Progenitor cell of endocrine pancreas (in vitro differentiated cells): Measurements from ENCODE around the gene STIM2. TPM values are rescaled to one million over a fixed set of nuclear protein-coding genes. Genes with fewer than 3 reads are reported as not detected.

ENCODE experiments used
- DNase-seq: peaks from one replicate; pipeline ENCODE4 v3.0.0; 2021; ENCODE audit warnings: low spot score; ENCODE audit not compliant: unreplicated experiment
- H3K27ac Mint-ChIP-seq: 2 replicates; pipeline ENCODE4 v1.8.0; 2021; ENCODE audit warnings: mild to moderate bottlenecking, moderate library complexity, mixed read lengths
- H3K27me3 Mint-ChIP-seq: 2 replicates; pipeline ENCODE4 v1.8.0; 2021; ENCODE audit warnings: mixed read lengths
- H3K36me3 Mint-ChIP-seq: 2 replicates; pipeline ENCODE4 v1.8.0; 2022; ENCODE audit warnings: mixed read lengths; ENCODE audit not compliant: insufficient read depth
- H3K4me1 Mint-ChIP-seq: 2 replicates; pipeline ENCODE4 v1.8.0; 2021; ENCODE audit warnings: low read depth, mixed read lengths
- H3K4me3 Mint-ChIP-seq: 2 replicates; pipeline ENCODE4 v1.8.0; 2021; ENCODE audit warnings: low read depth, mild to moderate bottlenecking, moderate library complexity, mixed read lengths
- H3K9me3 Mint-ChIP-seq: 2 replicates; pipeline ENCODE4 v1.8.0; 2021; ENCODE audit warnings: low read depth, mixed read lengths
- total RNA-seq: library from RNA; stranded (reverse); gene quantifications from 2 replicates; pipeline ENCODE4 v1.2.1, GENCODE V29; 2021
- TF ChIP-seq, protein P1 (sequence below): fragments of 200-600 bp; sonication (generic); IDR thresholded peaks from one replicate; pipeline ENCODE4 v1.5.0; 2021; ENCODE audit warnings: antibody characterized with exemption, mild to moderate bottlenecking; ENCODE audit not compliant: unreplicated experiment

Gene STIM2
- total RNA-seq, 1 donor from 2014 or later, result 48.7 TPM

DNA sequence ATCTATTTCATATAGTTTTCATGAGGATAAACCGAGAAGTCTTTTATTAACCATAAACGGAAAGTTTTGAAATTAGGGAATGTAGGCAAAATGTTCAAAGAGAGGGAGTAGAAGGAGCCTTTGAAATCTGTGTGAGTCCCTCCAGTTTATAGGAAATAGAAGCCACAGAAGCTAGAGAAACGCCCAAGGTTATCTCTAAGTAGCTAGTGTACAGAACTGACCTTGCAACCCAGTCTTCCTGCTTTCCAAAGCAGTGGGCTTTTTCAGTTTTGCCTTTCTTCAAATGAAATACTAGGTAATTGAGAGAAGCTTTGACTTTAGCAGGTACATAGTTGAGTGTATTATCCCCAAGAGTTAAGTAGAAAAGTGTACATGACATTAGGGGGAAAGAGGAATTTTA, 39.4 kb downstream of the STIM2 start:
- H3K27ac Mint-ChIP-seq, result no peak overlapping the region
- peaks cover 7% of the 10 kb centered on the region for H3K4me1 Mint-ChIP-seq
- H3K4me3 Mint-ChIP-seq, result no peak overlapping the region
- no peaks in the 10 kb centered on the region for H3K9me3 Mint-ChIP-seq
- DNase-seq, result no peak
- H3K27me3 Mint-ChIP-seq, result no peaks in the 10 kb centered on the region
- H3K36me3 Mint-ChIP-seq, result peaks cover 2% of the 10 kb centered on the region
- TF ChIP-seq, protein P1, sequence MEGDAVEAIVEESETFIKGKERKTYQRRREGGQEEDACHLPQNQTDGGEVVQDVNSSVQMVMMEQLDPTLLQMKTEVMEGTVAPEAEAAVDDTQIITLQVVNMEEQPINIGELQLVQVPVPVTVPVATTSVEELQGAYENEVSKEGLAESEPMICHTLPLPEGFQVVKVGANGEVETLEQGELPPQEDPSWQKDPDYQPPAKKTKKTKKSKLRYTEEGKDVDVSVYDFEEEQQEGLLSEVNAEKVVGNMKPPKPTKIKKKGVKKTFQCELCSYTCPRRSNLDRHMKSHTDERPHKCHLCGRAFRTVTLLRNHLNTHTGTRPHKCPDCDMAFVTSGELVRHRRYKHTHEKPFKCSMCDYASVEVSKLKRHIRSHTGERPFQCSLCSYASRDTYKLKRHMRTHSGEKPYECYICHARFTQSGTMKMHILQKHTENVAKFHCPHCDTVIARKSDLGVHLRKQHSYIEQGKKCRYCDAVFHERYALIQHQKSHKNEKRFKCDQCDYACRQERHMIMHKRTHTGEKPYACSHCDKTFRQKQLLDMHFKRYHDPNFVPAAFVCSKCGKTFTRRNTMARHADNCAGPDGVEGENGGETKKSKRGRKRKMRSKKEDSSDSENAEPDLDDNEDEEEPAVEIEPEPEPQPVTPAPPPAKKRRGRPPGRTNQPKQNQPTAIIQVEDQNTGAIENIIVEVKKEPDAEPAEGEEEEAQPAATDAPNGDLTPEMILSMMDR, result no peak

DNA sequence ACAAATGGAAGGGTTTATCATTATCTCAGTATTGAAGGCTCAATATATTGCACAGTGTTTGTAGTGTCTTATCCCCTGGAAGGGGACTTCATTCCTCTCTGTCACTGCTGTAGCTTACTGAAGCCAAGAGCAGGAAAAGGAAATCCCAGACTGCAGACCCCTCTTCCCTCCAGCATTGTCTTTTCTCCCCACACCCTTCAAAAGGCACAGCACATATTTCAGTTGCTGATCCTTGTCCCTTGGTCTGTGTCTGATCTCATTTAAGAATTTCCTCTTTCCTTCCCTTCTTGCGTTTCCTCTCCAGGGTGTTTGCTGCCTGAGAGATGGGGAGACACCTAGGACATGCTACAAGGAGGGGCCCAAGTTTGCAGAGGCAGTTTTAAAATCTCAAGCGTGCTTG, 40.1 kb downstream of the STIM2 start:
- H3K4me3 Mint-ChIP-seq, result no peak overlapping the region
- peaks cover 11% of the 10 kb centered on the region for H3K4me1 Mint-ChIP-seq
- no peak for DNase-seq
- H3K27me3 Mint-ChIP-seq, result no peaks in the 10 kb centered on the region
- no peak overlapping the region for H3K27ac Mint-ChIP-seq
- H3K36me3 Mint-ChIP-seq, result peaks cover 3% of the 10 kb centered on the region
- TF ChIP-seq, protein P1, result no peak
- H3K9me3 Mint-ChIP-seq, result no peaks in the 10 kb centered on the region

DNA sequence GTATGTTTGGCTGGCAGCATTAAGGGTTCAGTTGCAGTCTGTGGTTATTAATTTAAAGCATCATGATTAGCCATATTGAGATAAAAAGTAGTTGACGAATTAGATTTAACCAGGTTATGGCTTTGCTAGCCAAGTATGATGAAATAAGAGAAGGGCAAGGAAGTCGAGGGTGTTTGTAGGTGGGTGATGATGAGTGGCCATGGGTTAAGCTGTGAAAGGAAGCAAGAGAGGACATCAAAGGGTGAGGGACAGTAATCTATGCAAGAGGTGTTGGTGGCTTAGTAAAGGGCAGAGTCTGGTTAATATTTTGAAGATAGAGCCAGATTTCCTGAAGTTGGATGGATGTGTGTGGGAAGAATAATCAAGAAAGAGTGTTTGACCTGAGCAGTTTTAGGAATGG, 44.5 kb downstream of the STIM2 start:
- no peaks in the 10 kb centered on the region for H3K9me3 Mint-ChIP-seq
- no peak overlapping the region for H3K4me3 Mint-ChIP-seq
- no peaks in the 10 kb centered on the region for H3K27me3 Mint-ChIP-seq
- no peak for DNase-seq
- TF ChIP-seq, protein P1, result no peak
- peaks cover 3% of the 10 kb centered on the region for H3K36me3 Mint-ChIP-seq
- H3K27ac Mint-ChIP-seq, result no peak overlapping the region
- peaks cover 9% of the 10 kb centered on the region for H3K4me1 Mint-ChIP-seq

DNA sequence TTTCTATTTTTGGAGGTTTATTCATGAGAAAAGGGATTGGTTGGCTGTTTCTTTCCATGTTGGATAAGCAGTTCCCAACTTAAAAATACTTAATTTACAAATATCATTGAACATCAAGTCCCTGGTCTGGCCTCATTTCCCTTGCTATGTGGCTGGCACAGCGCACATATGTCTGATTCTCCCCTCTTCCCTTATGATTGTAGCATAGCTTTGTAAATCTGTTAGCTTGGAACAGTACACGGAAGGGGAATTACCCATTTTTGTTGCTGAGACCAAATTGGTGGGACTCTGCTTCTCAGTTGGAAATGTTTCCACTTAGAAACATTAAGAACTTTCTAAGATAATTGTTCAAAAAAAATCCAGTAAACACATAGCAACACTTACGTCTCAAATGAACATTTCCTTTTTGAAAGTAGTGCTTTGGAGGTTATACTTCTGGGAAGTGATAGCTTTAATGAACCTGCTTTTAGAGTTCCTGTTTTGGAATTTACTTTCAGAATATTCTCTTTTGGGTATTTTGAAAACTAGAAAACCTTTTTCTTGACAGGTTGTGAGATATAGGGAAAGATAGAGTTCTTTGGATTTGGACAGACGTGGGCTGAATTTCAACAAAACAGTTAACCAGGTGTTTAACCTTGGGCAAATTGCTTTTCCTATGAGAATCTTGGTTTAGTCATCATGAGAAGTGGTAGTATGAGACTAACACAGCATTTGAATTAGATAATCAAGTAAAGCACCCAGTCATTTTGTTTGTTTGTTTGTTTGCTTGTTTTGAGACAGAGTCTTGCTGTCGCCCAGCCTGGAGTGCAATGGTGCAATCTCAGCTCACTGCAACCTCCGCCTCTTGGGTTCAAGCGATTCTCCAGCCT, 47.3 kb downstream of the STIM2 start:
- TF ChIP-seq, protein P1, result no peak
- H3K4me3 Mint-ChIP-seq, result no peak overlapping the region
- H3K27ac Mint-ChIP-seq, result no peak overlapping the region
- no peaks in the 10 kb centered on the region for H3K27me3 Mint-ChIP-seq
- H3K4me1 Mint-ChIP-seq, result peaks cover 5% of the 10 kb centered on the region
- H3K36me3 Mint-ChIP-seq, result peaks cover 1% of the 10 kb centered on the region
- no peaks in the 10 kb centered on the region for H3K9me3 Mint-ChIP-seq
- no peak for DNase-seq

DNA sequence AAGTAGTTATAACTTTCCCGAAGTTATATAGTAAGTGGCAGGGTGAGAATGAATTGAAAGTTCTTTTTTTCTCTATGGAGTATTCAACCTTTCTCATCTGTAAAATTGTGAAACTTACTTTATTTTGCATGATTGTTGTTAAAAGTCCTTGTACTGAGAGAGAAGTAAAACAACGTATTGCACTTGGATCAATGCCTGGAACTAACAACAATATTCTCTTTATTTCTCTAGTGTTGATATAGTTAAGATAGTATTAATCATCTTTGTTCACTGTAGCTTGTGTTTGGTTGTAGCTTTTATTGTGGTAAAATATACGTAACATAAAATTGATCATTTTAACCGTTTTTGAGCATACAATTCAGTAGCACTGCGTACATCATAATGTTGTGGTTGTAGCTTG, 48.7 kb downstream of the STIM2 start:
- DNase-seq, result no peak
- no peaks in the 10 kb centered on the region for H3K9me3 Mint-ChIP-seq
- peaks cover 1% of the 10 kb centered on the region for H3K36me3 Mint-ChIP-seq
- H3K4me3 Mint-ChIP-seq, result no peak overlapping the region
- TF ChIP-seq, protein P1, result no peak
- H3K4me1 Mint-ChIP-seq, result peaks cover 5% of the 10 kb centered on the region
- no peaks in the 10 kb centered on the region for H3K27me3 Mint-ChIP-seq
- H3K27ac Mint-ChIP-seq, result no peak overlapping the region
